ENCODE measurements around the gene CADPS2. TPM values are rescaled to one million over a fixed set of nuclear protein-coding genes. Genes with fewer than 3 reads are reported as not detected.

Gene CADPS2
- total and polyA plus RNA-seq, 2 donors (not counting 3 experiments of a cell fraction or from before 2014, with no cell fraction given), result 9.5 to 22.6 TPM

GRCh38 chr7:122269241-122269640 is 617.0 kb downstream of the CADPS2 start:
- dilution Hi-C loops (cut with MboI; ENCODE audit: extremely low pct_ligation_motif_present, low sequenced_read_pairs) (no loop called here), intact Hi-C loops (cut with micrococcal nuclease) (no loop called here)
- Histone ChIP-seq H2AFZ (ENCODE audit: low read depth, low read length) (no peak overlapping the region), H3K4me1 (ENCODE audit: control insufficient read depth, extremely low read depth, insufficient read depth, low read length) (no peaks in the 10 kb centered on the region), H3K27ac (ENCODE audit: insufficient read depth, low read depth, low read length) (no peak overlapping the region), H3K36me3 (ENCODE audit: control insufficient read depth in 2 of 2, extremely low read depth in 1 of 2, insufficient read depth in 2 of 2, low read length in 2 of 2) (no peaks in the 10 kb centered on the region), H4K20me1 (replicated peaks; ENCODE audit: control insufficient read depth, extremely low read depth, insufficient read depth, low read length) (no peaks in the 10 kb centered on the region), H3K79me2 (ENCODE audit: control insufficient read depth, insufficient read depth, low read length) (no peaks in the 10 kb centered on the region), H3K9ac (replicated peaks; ENCODE audit: extremely low read depth, insufficient read depth, low read length) (no peak overlapping the region), H3K4me2 (ENCODE audit: insufficient read depth, low read length) (no peak overlapping the region), H3K9me3 (replicated peaks; ENCODE audit: control insufficient read depth, insufficient read depth, low read length) (no peaks in the 10 kb centered on the region), H3K27me3 (ENCODE audit: control insufficient read depth in 2 of 2, insufficient read depth in 2 of 2, low read length in 2 of 2) (no peaks in the 10 kb centered on the region), H3K4me3 (replicated peaks in 1 of 3; ENCODE audit: insufficient read depth in 1 of 3, low read depth in 1 of 3, low read length in 3 of 3) (no peak overlapping the region), H3K9me1 (replicated peaks; ENCODE audit: control insufficient read depth, extremely low read depth, insufficient read depth, low read length) (no peaks in the 10 kb centered on the region)
- POLR2A ChIA-PET, result no interaction called here
- TF ChIP-seq JUN (IDR thresholded peaks at IDR 0.05; ENCODE audit: borderline replicate concordance, insufficient read depth, insufficient read length, low read depth), result no peak
- no peak for TF ChIP-seq CTCF (IDR thresholded peaks at IDR 0.05; ENCODE audit: extremely low read depth in 1 of 2, insufficient read depth in 1 of 2, low read depth in 1 of 2, low read length in 2 of 2)
- no peak for TF ChIP-seq GATA2 (IDR thresholded peaks at IDR 0.05; ENCODE audit: insufficient read depth, insufficient read length, low read depth, low read length)
- TF ChIP-seq MAX (IDR thresholded peaks at IDR 0.05; ENCODE audit: insufficient read depth, insufficient read length), result no peak
- TF ChIP-seq POLR2A (IDR thresholded peaks at IDR 0.05; ENCODE audit: low read depth, low read length), result no peak
- TF ChIP-seq POLR2AphosphoS5 (IDR thresholded peaks at IDR 0.05; ENCODE audit: insufficient read depth, low read depth, low read length), result no peak
- no peak for TF ChIP-seq EZH2 (IDR thresholded peaks at IDR 0.05; ENCODE audit: borderline replicate concordance, low read depth, low read length, severe bottlenecking)
- TF ChIP-seq FOS (IDR thresholded peaks at IDR 0.05; ENCODE audit: borderline replicate concordance, insufficient read depth, low read length), result no peak
- BruUV-seq (replicated peaks), result no TSS peak
- DNase-seq (ENCODE audit: low read depth, low spot score), result no peak
- CTCF ChIA-PET, result interaction anchor here (0.9 kb wide), 1 partner anchor 8 kb away, joined by 4 read pairs; no protein-coding TSS in a partner anchor
- no peak for FAIRE-seq

Small RNAs within 50 kb of the gene (small RNA-seq; reads per million reads assigned to genes)
- gene AC006463.1 (ENCODE audit: insufficient read depth, insufficient read length, low read depth, low replicate concordance), result not detected

Other genes with a start within 250 kb of the CADPS2 start
- 0.93 and 1.1 TPM in 2 replicates for gene RNF133, start 187.3 kb downstream of the CADPS2 start, total RNA-seq
- gene RNF133, start 187.3 kb downstream of the CADPS2 start, polyA plus RNA-seq, result not detected in 2 replicates
- 0.83 and 0.95 TPM in 2 replicates for gene RNF148, start 183.5 kb downstream of the CADPS2 start, total RNA-seq
- 0.12 and 0.21 TPM in 2 replicates for gene RNF148, start 183.5 kb downstream of the CADPS2 start, polyA plus RNA-seq
- not detected in 2 replicates for gene TAS2R16, start 109.2 kb upstream of the CADPS2 start, total RNA-seq
- gene TAS2R16, start 109.2 kb upstream of the CADPS2 start, polyA plus RNA-seq, result not detected in 2 replicates